ENCODE measurements around the gene KCTD1.

The KCTD1 gene

GRCh38 chr18:26543373-26543772 is 5.0 kb downstream of the KCTD1 start:
- DNase-seq (ENCODE audit: low spot score) = no peak
- Mint-ChIP-seq H3K36me3 (ENCODE audit: low read depth) (peaks cover 3% of the 10 kb centered on the region), H3K4me1 (ENCODE audit: low read depth) (peaks cover 7% of the 10 kb centered on the region), H3K27me3 (ENCODE audit: low read depth) (no peaks in the 10 kb centered on the region), H3K4me3 (no peak overlapping the region), H3K9me3 (no peaks in the 10 kb centered on the region), H3K27ac (no peak overlapping the region)

GRCh38 chr18:26540043-26540628 is 8.2 kb downstream of the KCTD1 start:
- DNase-seq (ENCODE audit: low spot score) = no peak
- Mint-ChIP-seq H3K27ac (no peak overlapping the region), H3K4me1 (ENCODE audit: low read depth) (no peaks in the 10 kb centered on the region), H3K9me3 (no peaks in the 10 kb centered on the region), H3K27me3 (ENCODE audit: low read depth) (no peaks in the 10 kb centered on the region), H3K4me3 (no peak overlapping the region), H3K36me3 (ENCODE audit: low read depth) (no peaks in the 10 kb centered on the region)

GRCh38 chr18:26538524-26538923 is 9.8 kb downstream of the KCTD1 start:
- no peak for DNase-seq (ENCODE audit: low spot score)
- Mint-ChIP-seq H3K27me3 (ENCODE audit: low read depth) (no peaks in the 10 kb centered on the region), H3K4me1 (ENCODE audit: low read depth) (no peaks in the 10 kb centered on the region), H3K4me3 (no peak overlapping the region), H3K27ac (no peak overlapping the region), H3K36me3 (ENCODE audit: low read depth) (no peaks in the 10 kb centered on the region), H3K9me3 (no peaks in the 10 kb centered on the region)

GRCh38 chr18:26536664-26537063 is 11.7 kb downstream of the KCTD1 start:
- no peak overlapping the region for H3K4me3 Mint-ChIP-seq

GRCh38 chr18:26536032-26536431 is 12.3 kb downstream of the KCTD1 start:
- no peaks in the 10 kb centered on the region for H3K9me3 Mint-ChIP-seq
- no peaks in the 10 kb centered on the region for H3K36me3 Mint-ChIP-seq (ENCODE audit: low read depth)
- H3K27ac Mint-ChIP-seq = no peak overlapping the region
- H3K4me1 Mint-ChIP-seq (ENCODE audit: low read depth) = no peaks in the 10 kb centered on the region
- no peaks in the 10 kb centered on the region for H3K27me3 Mint-ChIP-seq (ENCODE audit: low read depth)
- H3K4me3 Mint-ChIP-seq = no peak overlapping the region
- no peak for DNase-seq (ENCODE audit: low spot score)

More at GRCh38 chr18:26536664-26537063, 11.7 kb downstream of the KCTD1 start:
- Mint-ChIP-seq H3K36me3 (ENCODE audit: low read depth) (no peaks in the 10 kb centered on the region), H3K9me3 (no peaks in the 10 kb centered on the region), H3K27me3 (ENCODE audit: low read depth) (no peaks in the 10 kb centered on the region), H3K27ac (no peak overlapping the region), H3K4me1 (ENCODE audit: low read depth) (no peaks in the 10 kb centered on the region)
- no peak for DNase-seq (ENCODE audit: low spot score)

GRCh38 chr18:26535630-26536029 is 12.7 kb downstream of the KCTD1 start:
- Mint-ChIP-seq H3K4me3 (no peak overlapping the region), H3K36me3 (ENCODE audit: low read depth) (no peaks in the 10 kb centered on the region), H3K9me3 (no peaks in the 10 kb centered on the region), H3K27me3 (ENCODE audit: low read depth) (no peaks in the 10 kb centered on the region), H3K4me1 (ENCODE audit: low read depth) (no peaks in the 10 kb centered on the region), H3K27ac (no peak overlapping the region)
- DNase-seq (ENCODE audit: low spot score) = no peak

- Mint-ChIP-seq H3K9me3 (no peaks in the 10 kb centered on the region), H3K4me3 (no peak overlapping the region), H3K4me1 (ENCODE audit: low read depth) (no peaks in the 10 kb centered on the region), H3K27ac (no peak overlapping the region), H3K27me3 (ENCODE audit: low read depth) (no peaks in the 10 kb centered on the region), H3K36me3 (ENCODE audit: low read depth) (no peaks in the 10 kb centered on the region)
- no peak for DNase-seq (ENCODE audit: low spot score)
Observed at GRCh38 chr18:26532367-26533340, 15.7 kb downstream of the KCTD1 start.

- H3K27ac Mint-ChIP-seq = no peak overlapping the region
Observed at GRCh38 chr18:26531605-26532298, 16.6 kb downstream of the KCTD1 start.

GRCh38 chr18:26526966-26527234 is 21.5 kb downstream of the KCTD1 start:
- Mint-ChIP-seq H3K27ac (no peak overlapping the region), H3K36me3 (ENCODE audit: low read depth) (no peaks in the 10 kb centered on the region), H3K4me3 (no peak overlapping the region), H3K27me3 (ENCODE audit: low read depth) (no peaks in the 10 kb centered on the region), H3K9me3 (no peaks in the 10 kb centered on the region), H3K4me1 (ENCODE audit: low read depth) (no peaks in the 10 kb centered on the region)
- DNase-seq (ENCODE audit: low spot score) = no peak

More at GRCh38 chr18:26531605-26532298, 16.6 kb downstream of the KCTD1 start:
- H3K4me1 Mint-ChIP-seq (ENCODE audit: low read depth) = no peaks in the 10 kb centered on the region
- H3K4me3 Mint-ChIP-seq = no peak overlapping the region
- H3K9me3 Mint-ChIP-seq = no peaks in the 10 kb centered on the region
- no peaks in the 10 kb centered on the region for H3K27me3 Mint-ChIP-seq (ENCODE audit: low read depth)
- no peaks in the 10 kb centered on the region for H3K36me3 Mint-ChIP-seq (ENCODE audit: low read depth)
- DNase-seq (ENCODE audit: low spot score) = no peak

GRCh38 chr18:26526128-26526965 is 22.0 kb downstream of the KCTD1 start:
- Mint-ChIP-seq H3K9me3 (no peaks in the 10 kb centered on the region), H3K4me1 (ENCODE audit: low read depth) (no peaks in the 10 kb centered on the region), H3K4me3 (no peak overlapping the region), H3K27me3 (ENCODE audit: low read depth) (no peaks in the 10 kb centered on the region), H3K36me3 (ENCODE audit: low read depth) (no peaks in the 10 kb centered on the region), H3K27ac (no peak overlapping the region)
- no peak for DNase-seq (ENCODE audit: low spot score)

- H3K27ac Mint-ChIP-seq = no peak overlapping the region
- H3K9me3 Mint-ChIP-seq = no peaks in the 10 kb centered on the region
- no peaks in the 10 kb centered on the region for H3K36me3 Mint-ChIP-seq (ENCODE audit: low read depth)
- no peak for DNase-seq (ENCODE audit: low spot score)
- no peaks in the 10 kb centered on the region for H3K27me3 Mint-ChIP-seq (ENCODE audit: low read depth)
- H3K4me3 Mint-ChIP-seq = no peak overlapping the region
- no peaks in the 10 kb centered on the region for H3K4me1 Mint-ChIP-seq (ENCODE audit: low read depth)
Observed at GRCh38 chr18:26524504-26525351, 23.6 kb downstream of the KCTD1 start.

- Mint-ChIP-seq H3K36me3 (ENCODE audit: low read depth) (no peaks in the 10 kb centered on the region), H3K27me3 (ENCODE audit: low read depth) (no peaks in the 10 kb centered on the region), H3K4me1 (ENCODE audit: low read depth) (no peaks in the 10 kb centered on the region), H3K9me3 (no peaks in the 10 kb centered on the region), H3K27ac (no peak overlapping the region), H3K4me3 (no peak overlapping the region)
- no peak for DNase-seq (ENCODE audit: low spot score)
Observed at GRCh38 chr18:26524002-26524401, 24.4 kb downstream of the KCTD1 start.

GRCh38 chr18:26521617-26522016 is 26.7 kb downstream of the KCTD1 start:
- no peaks in the 10 kb centered on the region for H3K36me3 Mint-ChIP-seq (ENCODE audit: low read depth)
- no peaks in the 10 kb centered on the region for H3K9me3 Mint-ChIP-seq
- no peak for DNase-seq (ENCODE audit: low spot score)
- H3K4me3 Mint-ChIP-seq = no peak overlapping the region
- H3K4me1 Mint-ChIP-seq (ENCODE audit: low read depth) = no peaks in the 10 kb centered on the region
- no peaks in the 10 kb centered on the region for H3K27me3 Mint-ChIP-seq (ENCODE audit: low read depth)
- H3K27ac Mint-ChIP-seq = no peak overlapping the region
